GM18909 (cell line): ENCODE data around the gene CALD1.

Experiments used
- ATAC-seq: cut with Tn5 transposase; IDR thresholded peaks from one replicate; pipeline ENCODE4 v1.9.1; 2021; ENCODE audit warnings: mild to moderate bottlenecking; ENCODE audit not compliant: unreplicated experiment, poor library complexity

The CALD1 gene

GRCh38 chr7:134851141-134851540 is 71.7 kb downstream of the CALD1 start:
- ATAC-seq = no peak

DNA sequence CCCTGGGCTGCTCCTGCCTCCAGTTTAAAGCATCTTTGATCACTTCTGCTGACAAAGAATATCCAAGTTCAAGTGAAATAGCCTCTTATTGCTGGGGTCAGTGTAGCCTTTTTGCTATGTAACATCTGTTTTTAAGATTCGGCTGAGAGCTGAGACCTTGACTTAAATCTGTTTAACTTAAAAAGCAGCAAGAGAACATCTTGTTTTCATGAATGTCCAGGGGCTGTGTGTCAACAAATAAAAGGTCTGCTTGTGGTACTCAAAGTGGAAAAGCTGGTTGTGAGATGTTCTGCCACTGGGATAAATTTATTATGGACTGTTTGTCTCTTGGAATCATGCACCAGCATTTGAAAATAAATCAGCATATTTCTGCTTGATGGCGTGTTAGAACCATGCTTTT is 73.2 kb downstream of the CALD1 start:
- no peak for ATAC-seq

DNA sequence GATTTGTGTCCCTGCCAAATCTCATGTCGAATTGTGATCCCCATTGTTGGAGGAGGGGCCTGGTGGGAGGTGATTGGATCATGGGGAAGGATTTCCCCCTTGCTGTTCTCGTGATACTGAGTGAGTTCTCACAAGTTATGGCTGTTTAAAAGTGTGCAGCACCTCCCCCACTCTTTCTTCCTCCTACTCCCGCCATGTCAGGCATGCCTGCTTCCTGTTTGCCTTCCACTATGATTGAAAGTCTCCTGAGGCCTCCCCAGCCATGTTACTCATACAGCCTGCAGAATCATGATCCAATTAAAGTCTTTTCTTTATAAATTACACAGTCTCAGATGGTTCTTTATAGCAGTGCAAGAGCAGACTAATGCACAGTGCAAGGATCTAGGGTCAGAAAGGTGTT is 75.4 kb downstream of the CALD1 start:
- no peak for ATAC-seq

DNA sequence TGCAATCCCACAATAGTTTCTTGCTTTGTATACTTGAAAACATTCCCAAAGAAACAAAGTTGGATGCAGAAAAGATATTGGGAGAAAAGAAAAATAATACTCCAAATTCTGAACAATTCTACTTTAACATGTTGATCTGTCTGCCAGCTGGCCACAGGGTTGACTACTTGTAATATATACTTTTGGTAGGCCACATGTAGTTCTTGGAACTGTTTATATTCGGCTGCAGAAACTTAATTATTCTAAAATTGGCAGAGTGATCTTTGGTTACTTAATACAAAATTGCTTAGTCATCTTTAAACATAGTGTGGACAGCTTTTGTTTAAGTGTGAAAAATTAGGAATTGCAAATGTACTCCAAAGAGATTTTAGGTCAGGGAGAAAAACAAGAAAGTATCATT is 76.0 kb downstream of the CALD1 start:
- no peak for ATAC-seq

DNA sequence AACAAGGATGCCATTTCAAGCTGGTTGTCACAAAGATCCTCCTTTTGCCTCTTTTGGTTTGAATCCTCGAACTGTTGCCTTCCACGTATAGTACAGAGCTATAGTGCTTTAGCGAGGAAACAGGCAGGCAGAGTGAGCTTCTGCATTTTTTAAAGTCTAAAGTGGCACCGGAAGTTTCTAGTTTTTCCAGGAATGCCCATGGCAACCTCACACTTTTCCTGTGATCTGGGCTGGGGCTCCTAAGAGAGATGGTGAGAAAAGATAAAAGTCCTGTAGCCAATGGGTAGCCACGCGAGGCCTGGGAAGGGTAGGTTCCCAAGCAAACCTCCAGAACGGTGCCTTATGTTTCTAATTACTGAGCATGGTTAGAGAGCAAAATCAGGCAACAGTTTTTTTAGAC is 76.7 kb downstream of the CALD1 start:
- no peak for ATAC-seq

- no peak for ATAC-seq
Observed at GRCh38 chr7:134856691-134857090, 77.3 kb downstream of the CALD1 start.

DNA sequence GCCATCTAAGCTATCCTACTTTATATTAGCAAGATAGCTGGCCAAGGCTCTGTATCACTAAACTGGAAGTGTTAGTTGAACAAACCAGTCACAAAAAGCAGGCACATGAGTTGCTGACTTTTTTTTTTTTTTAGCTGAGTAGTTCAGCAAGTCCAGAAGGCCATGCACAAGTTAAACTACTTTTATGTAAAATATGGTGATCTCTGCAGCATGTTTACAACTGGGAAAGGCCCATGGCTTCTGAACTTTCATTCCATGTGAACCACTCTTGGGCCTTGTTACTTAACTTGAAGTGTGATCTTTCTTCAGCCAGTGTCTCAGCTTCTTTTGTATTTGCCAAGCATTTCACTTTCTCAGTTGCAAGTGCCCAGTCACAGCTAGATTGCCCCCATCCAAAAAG is 78.5 kb downstream of the CALD1 start:
- no peak for ATAC-seq

DNA sequence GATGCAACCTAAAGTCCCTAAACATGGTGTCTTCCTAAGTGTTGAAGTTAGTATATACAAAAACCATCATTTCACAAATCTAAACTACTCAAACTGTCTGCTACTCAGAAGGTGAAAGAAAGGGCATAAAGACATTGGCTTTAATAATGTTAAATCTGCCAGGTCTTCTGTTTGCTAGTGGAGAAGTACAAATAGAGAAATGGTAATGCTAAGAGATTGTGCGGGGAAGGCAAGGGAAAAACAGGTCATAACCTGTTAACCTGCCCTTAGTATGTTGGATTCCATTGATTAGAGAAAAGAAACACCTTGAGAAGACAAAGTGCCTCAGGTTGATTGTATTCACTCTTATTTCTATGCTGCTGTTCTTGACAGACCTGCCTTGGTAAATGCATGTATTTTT is 80.3 kb downstream of the CALD1 start:
- ATAC-seq = no peak

- peak; percentile 68 for ATAC-seq
Observed at GRCh38 chr7:134865001-134865845, 85.8 kb downstream of the CALD1 start.

DNA sequence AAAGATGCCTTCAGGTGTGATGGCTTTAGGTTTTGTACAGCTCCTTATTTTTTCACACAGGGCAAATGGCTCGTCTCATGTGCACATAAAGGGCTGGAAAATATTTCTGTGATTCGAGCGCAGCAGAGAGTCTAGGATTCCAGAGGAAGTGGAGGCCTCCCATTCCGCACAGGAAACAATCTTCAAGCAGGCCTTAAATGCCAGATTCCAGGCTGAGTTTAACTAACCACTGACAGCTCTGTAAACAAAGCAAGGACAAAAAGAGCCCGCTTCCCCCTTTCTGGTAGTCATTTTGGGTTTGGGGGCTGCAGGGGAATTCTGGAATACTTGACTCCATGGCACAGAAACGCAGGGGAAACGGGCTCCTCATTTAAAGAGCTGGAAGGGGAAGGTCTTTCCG is 87.2 kb downstream of the CALD1 start:
- ATAC-seq = no peak

DNA sequence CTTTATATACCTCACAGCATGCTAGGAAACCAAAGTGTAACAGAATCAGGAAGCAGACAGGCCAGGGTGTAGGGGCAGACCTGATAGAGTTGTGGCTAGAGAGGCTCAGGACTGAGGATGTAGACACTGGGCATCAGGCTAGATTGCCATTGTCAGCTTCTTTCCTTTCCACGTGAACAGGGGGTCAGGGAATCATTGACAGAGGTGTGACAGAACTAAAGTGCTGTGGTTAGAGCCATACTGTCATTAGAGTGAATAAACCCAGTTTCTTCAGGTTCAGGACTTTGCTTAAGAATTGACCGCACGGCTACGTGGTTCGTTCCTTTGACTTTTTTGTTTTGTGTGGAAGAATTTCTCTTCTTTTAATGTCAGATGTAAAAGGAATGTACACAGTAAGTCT is 90.7 kb downstream of the CALD1 start:
- no peak for ATAC-seq

GRCh38 chr7:134870781-134871180 is 91.3 kb downstream of the CALD1 start:
- no peak for ATAC-seq

GRCh38 chr7:134873253-134873652 is 93.8 kb downstream of the CALD1 start:
- ATAC-seq = no peak

- no peak for ATAC-seq
Observed at GRCh38 chr7:134874407-134874806, 95.0 kb downstream of the CALD1 start.

GRCh38 chr7:134875867-134876266 is 96.4 kb downstream of the CALD1 start:
- ATAC-seq = no peak

DNA sequence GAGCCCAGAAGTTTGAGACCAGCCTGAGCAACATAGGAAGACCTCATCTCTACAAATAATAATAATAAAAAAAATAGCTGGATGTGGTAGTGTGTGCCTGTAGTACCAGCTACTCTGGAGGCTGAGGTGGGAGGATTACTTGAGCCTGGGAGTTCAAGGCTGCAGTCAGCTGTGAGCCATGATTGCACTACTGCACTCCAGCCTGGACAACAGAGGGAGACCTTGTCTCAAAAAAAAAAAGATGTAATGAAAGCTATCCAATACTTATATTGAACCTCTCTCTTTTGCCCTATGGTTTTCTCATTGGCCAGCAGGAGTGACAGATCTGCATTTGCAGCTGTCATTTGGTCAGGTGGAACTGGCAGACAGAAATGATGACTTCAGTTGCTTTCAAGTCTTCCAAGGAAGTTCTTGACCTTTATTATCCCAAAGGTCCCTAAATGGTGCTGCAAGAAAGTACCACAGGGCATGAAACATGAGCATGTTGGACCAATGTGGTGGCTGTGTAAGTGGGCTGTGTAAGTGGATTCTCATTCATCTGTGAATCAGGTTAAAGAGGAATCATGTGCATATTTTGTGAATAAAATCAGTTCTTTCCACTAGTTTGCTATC is 99.4 kb downstream of the CALD1 start:
- no peak for ATAC-seq

GRCh38 chr7:134879815-134880475 is 100.5 kb downstream of the CALD1 start:
- no peak for ATAC-seq

- ATAC-seq = no peak
Observed at GRCh38 chr7:134882481-134882880, 103.0 kb downstream of the CALD1 start.

DNA sequence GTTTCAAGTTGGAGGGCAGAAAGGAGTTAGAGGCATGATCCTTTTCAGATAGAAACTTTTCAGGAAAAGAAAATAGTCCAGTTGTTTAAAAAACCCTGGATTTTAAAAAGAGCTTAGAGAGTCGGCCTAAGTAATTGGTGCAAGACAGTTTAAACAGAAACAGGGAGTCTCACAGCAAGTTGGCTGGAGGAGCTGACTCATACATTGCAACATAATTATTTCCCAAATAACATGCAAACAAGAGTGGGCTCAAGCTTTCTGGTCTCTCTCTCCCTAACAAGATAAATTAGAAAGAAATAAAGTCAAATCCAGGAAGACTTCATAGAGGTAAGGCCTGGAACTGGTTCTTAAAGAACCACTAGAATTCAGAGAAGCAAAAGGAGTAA is 106.5 kb downstream of the CALD1 start:
- ATAC-seq = no peak

GRCh38 chr7:134886353-134887057 is 107.1 kb downstream of the CALD1 start:
- no peak for ATAC-seq

GRCh38 chr7:134887523-134887922 is 108.1 kb downstream of the CALD1 start:
- no peak for ATAC-seq
